ENCODE results near the gene TGM1. TPM values are rescaled to one million over a fixed set of nuclear protein-coding genes. Genes with fewer than 3 reads are reported as not detected.

Gene TGM1
- polyA plus RNA-seq, 2 of the 4 experiments (the other 2 are of a cell fraction) = 0.61 to 1.3 TPM

GRCh38 chr14:24309538-24310264 is 46.7 kb upstream of the TGM1 start, which contains the start of gene LTB4R2:
TSS of gene LTB4R2 (plus strand) at chr14:24310140. CDS start at chr14:24310665, 525 bp downstream.
- no peak for DNase-seq (ENCODE audit: low read depth in 1 of 2, low spot score in 1 of 2)
- POLR2A ChIA-PET = no interaction called here

GRCh38 chr14:24308342-24309124 is 45.6 kb upstream of the TGM1 start:
- Histone ChIP-seq H3K4me2 (peak overlapping the region; percentile 55), H3K4me3 (no peak overlapping the region), H3K4me1 (peaks cover 16% of the 10 kb centered on the region), H3K27ac (peak overlapping the region; percentile 29 to 75; a peak in 4 of 6 replicates), H3K9me3 (no peaks in the 10 kb centered on the region)
- TF ChIP-seq KDM1A (IDR thresholded peaks at IDR 0.05; ENCODE audit: low read depth) = no peak
- peak; percentile 27; the same call in 1 of the 3 replicates for TF ChIP-seq CTCF (IDR thresholded peaks at IDR 0.05)
- POLR2A ChIA-PET = interaction anchor here (0.6 to 3.4 kb wide), 8 partner anchors 9 to 194 kb away, joined by 3 to 23 read pairs (median 7); partner anchors contain the start of genes CBLN3, CHMP4A, DCAF11 and DHRS1
- DNase-seq (ENCODE audit: low read depth in 1 of 2, low spot score in 1 of 2) = no peak
- ATAC-seq = peak; percentile 3 to 38; a peak in 3 of 6 replicates
- no peak for FAIRE-seq
- 63% methylated on average over 7 of the region's 7 CpGs for WGBS (ENCODE audit: missing lambda C conversion rate)
- CTCF ChIA-PET = interaction anchor here (0.7 to 46.6 kb wide), 22 partner anchors 10 to 200 kb away, joined by 3 to 1142 read pairs (median 6); partner anchors contain the start of genes ADCY4, CBLN3, DHRS1 and EMC9

More at GRCh38 chr14:24309538-24310264, 46.7 kb upstream of the TGM1 start, which contains the start of gene LTB4R2:
- TF ChIP-seq CEBPB (IDR thresholded peaks at IDR 0.05) (no peak), RNF2 (IDR thresholded peaks at IDR 0.05; ENCODE audit: borderline replicate concordance, low read depth) (no peak), ZFP36 (IDR thresholded peaks at IDR 0.05; ENCODE audit: borderline replicate concordance, partially characterized antibody) (no peak), MAX (IDR thresholded peaks at IDR 0.05) (no peak), NFE2L2 (conservative IDR thresholded peaks at IDR 0.05; ENCODE audit: low read length) (no peak), HES2 (IDR thresholded peaks at IDR 0.05) (no peak), POLR2AphosphoS2 (conservative IDR thresholded peaks at IDR 0.05; ENCODE audit: low read length) (no peak), CHD4 (IDR thresholded peaks at IDR 0.05; ENCODE audit: borderline replicate concordance) (no peak), HOXB13 (CRISPR knock-in tag; IDR thresholded peaks at IDR 0.05; ENCODE audit: low read depth) (no peak)
- H3K9me3 ChIP-seq = no peaks in the 10 kb centered on the region
- no peak within 1 kb of the TSS for H3K4me2 ChIP-seq
- ATAC-seq = no peak
- H3K4me1 ChIP-seq = peaks cover 16% of the 10 kb centered on the region
- H3K27ac ChIP-seq = no peak within 1 kb of the TSS
- 90% methylated on average over 5 of the region's 5 CpGs for WGBS (ENCODE audit: missing lambda C conversion rate)
- no peak for FAIRE-seq
- H3K4me3 ChIP-seq = no peak within 1 kb of the TSS
- CTCF ChIA-PET = interaction anchor here (1.3 to 46.6 kb wide), 8 partner anchors 11 to 120 kb away, joined by 3 to 1142 read pairs (median 130); partner anchors contain the start of genes ADCY4, CBLN3, DHRS1 and KHNYN

GRCh38 chr14:24307575-24308341 is 44.8 kb upstream of the TGM1 start, which contains the start of gene CIDEB:
TSS of gene CIDEB (minus strand) at chr14:24307977. CDS start at chr14:24307858, 119 bp downstream.
- FAIRE-seq = peak; percentile 49

More at GRCh38 chr14:24307575-24308341, 44.8 kb upstream of the TGM1 start, which contains the start of gene CIDEB:
- Histone ChIP-seq H3K9me3 (no peaks in the 10 kb centered on the region), H3K4me3 (no peak within 1 kb of the TSS), H3K27ac (peak within 1 kb of the TSS; percentile 43 to 75; a peak in 4 of 6 replicates), H3K4me2 (peak within 1 kb of the TSS; percentile 55), H3K4me1 (peaks cover 16% of the 10 kb centered on the region)
- CTCF ChIA-PET = interaction anchor here (1.1 to 46.6 kb wide), 25 partner anchors 10 to 778 kb away, joined by 3 to 1142 read pairs (median 4); partner anchors contain the start of genes ADCY4, CBLN3, DHRS1 and EMC9
- TF ChIP-seq MYC (IDR thresholded peaks at IDR 0.05; ENCODE audit: borderline replicate concordance, low read length) (no peak), RAD21 (conservative IDR thresholded peaks at IDR 0.05 in 1 of 2, IDR thresholded peaks at IDR 0.05 in 1 of 2) (peak; percentile 32 to 41; a peak in 3 of 5 replicates), CTCF (IDR thresholded peaks at IDR 0.05) (peak; percentile 92), ZC3H11A (IDR thresholded peaks at IDR 0.05) (no peak), FOSL2 (IDR thresholded peaks at IDR 0.05) (no peak), FOSL2 (CRISPR knock-in tag; IDR thresholded peaks at IDR 0.05) (peak; percentile 31; the same call in 1 of the 2 replicates), SMC3 (IDR thresholded peaks at IDR 0.05) (peak; percentile 53; the same call in 2 of the 3 replicates), TFCP2L1 (CRISPR knock-in tag; IDR thresholded peaks at IDR 0.05) (no peak), PHF8 (IDR thresholded peaks at IDR 0.05; ENCODE audit: borderline replicate concordance, low read depth) (no peak)
- ATAC-seq (peak; percentile 77 to 93), DNase-seq (ENCODE audit: low read depth in 1 of 2, low spot score in 1 of 2) (peak; percentile 66 to 77)
- POLR2A ChIA-PET = interaction anchor here (0.6 to 3.4 kb wide), 8 partner anchors 8 to 193 kb away, joined by 3 to 23 read pairs (median 7); partner anchors contain the start of genes CBLN3, CHMP4A, DCAF11 and DHRS1
- 50% methylated on average over 6 of the region's 6 CpGs for WGBS (ENCODE audit: missing lambda C conversion rate)
